Rectal smooth muscle tissue (tissue), 1 donor: ENCODE measurements around the gene GRK1.
"Not testable (repeated sequence)": the region's sequence is repeated elsewhere in the genome, so short reads cannot be mapped to it uniquely, and the experiment has no call there.

Experiments used
- H3K27ac ChIP-seq: one replicate; pipeline ENCODE4 v1.7.0; 2013; ENCODE audit warnings: low read depth, low read length, inconsistent platforms
- H3K27me3 ChIP-seq: one replicate; pipeline ENCODE4 v1.7.0; 2013; ENCODE audit warnings: low read length; ENCODE audit not compliant: control insufficient read depth, insufficient read depth
- H3K36me3 ChIP-seq: one replicate; pipeline ENCODE4 v1.7.0; 2013; ENCODE audit warnings: low read length; ENCODE audit not compliant: control insufficient read depth, insufficient read depth
- H3K4me1 ChIP-seq: one replicate; pipeline ENCODE4 v1.7.0; 2013; ENCODE audit warnings: low read length; ENCODE audit not compliant: control insufficient read depth, insufficient read depth
- H3K4me3 ChIP-seq: one replicate; pipeline ENCODE4 v1.7.0; 2013; ENCODE audit warnings: low read length
- H3K9ac ChIP-seq: one replicate; pipeline ENCODE4 v1.7.0; 2013; ENCODE audit warnings: low read length

GRK1 gene

DNA sequence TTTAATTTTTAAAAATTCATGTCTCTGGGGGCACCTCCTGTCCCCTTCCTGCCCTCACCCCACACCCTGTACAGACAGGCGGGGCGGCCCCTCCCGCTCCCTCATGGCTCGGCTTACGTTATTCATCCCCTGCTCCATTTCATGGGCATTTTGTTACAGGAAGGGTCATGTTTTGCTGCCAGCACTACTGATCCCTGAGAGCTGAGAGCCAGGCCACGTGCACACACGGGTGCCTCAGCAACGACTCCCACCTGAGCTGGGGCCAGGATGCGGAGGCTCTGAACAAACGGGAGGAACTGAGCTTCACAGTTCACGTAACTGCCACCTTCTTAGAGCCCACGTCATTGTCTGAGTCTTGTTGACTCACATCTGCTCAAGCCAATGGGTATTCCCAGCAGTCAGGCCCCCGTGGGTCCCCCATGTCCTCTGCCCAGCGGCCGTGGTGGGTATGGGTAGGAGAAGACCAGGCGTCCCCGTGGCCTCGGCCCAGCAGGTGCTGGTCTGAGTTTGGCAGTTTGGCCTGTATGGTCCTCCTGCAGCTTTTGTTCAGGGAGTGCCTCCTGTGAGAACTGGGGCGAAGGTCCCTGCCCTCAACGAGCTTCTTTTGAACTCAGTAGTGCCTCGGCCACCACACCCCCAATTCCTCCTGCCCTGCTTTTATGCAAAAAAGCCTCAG lies 75.6 kb downstream of the GRK1 start:
- H3K36me3 ChIP-seq = no peaks in the 10 kb centered on the region
- no peak overlapping the region for H3K27ac ChIP-seq
- no peaks in the 10 kb centered on the region for H3K4me1 ChIP-seq
- H3K4me3 ChIP-seq = no peak overlapping the region
- H3K27me3 ChIP-seq = peaks cover 3% of the 10 kb centered on the region
- H3K9ac ChIP-seq = no peak overlapping the region

DNA sequence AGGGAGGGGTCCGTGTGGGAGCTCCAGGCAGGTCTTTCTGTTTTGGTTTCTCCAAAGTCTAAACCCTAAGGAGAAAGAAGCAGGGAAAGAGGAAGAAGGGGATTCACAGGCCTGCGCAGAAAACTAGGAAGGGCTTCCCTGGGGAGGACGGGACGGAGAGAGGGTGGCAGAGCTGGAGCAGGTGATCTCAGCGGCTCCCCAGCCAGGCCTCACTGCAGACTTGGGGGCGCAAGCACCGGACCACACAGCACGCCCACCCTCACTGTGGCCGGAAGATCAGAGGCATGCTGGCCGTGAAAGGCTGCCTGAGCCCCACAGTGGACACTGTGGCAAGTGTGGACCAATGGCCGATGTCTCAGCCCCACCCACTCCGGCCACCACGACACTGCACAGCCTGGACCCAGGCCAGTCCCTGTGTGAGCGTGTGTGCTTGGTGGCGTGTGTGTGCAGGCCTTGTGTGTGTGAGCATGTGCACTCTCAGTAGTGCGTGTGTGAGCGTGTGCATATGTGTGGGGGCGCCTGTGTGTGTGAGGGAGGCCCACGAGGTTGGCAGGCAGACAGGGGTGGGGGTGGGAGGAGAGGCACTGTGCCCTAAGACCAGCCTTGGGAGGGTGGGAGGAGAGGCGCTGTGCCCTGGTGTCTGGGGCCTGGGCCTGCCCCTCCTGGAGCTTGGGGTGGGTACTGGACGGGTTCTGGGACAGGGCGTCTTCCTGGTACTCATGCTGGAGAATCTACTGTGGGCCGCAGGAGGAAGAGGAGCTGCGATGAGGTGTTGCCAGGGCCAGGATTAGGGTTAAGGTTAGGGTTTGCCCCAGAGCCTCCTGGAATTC lies 76.6 kb downstream of the GRK1 start:
- Histone ChIP-seq H3K9ac (no peak overlapping the region), H3K4me3 (no peak overlapping the region), H3K27ac (no peak overlapping the region), H3K36me3 (no peaks in the 10 kb centered on the region), H3K27me3 (peaks cover 3% of the 10 kb centered on the region), H3K4me1 (no peaks in the 10 kb centered on the region)

DNA sequence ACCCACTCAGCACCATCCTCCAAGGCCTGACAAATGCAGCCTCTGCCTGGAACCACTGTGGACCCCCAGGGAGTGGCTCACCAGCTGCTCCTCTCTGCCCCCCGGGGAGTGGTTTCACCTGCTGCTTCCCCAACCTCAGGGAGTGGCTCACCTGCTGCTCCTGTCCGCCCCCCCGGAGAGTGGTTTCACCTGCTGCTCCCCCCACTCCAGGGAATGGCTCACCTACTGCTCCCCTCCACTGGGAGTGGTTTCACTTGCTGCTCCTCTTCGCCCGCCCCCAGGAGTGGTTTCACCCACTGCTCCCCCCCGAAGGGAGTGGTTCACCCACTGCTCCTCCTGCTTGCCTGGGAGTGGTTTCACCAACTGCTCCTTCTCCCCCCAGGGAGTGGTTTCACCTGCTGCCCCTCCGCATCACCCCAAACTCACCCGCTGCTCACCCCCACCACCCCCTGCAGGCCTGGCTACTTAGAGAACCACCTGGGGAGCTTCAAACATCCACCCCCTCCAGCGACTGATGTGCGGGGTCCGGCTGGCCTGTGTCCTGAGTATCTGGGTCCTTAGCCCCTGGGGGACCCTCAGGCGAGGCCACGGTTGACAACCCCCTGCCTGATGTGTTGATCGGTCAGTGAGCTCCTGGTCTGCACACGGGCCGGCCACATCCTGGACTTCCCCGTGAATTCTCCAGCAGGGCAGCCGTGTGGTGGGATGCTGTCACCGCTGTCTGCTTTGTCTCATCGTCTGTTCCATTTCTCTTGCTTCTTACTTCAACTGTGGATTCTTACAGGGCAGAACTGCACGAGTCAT lies 77.4 kb downstream of the GRK1 start:
- H3K27me3 ChIP-seq = peaks cover 3% of the 10 kb centered on the region
- H3K4me1 ChIP-seq = no peaks in the 10 kb centered on the region
- no peak overlapping the region for H3K9ac ChIP-seq
- no peaks in the 10 kb centered on the region for H3K36me3 ChIP-seq
- H3K4me3 ChIP-seq = no peak overlapping the region
- H3K27ac ChIP-seq = no peak overlapping the region

DNA sequence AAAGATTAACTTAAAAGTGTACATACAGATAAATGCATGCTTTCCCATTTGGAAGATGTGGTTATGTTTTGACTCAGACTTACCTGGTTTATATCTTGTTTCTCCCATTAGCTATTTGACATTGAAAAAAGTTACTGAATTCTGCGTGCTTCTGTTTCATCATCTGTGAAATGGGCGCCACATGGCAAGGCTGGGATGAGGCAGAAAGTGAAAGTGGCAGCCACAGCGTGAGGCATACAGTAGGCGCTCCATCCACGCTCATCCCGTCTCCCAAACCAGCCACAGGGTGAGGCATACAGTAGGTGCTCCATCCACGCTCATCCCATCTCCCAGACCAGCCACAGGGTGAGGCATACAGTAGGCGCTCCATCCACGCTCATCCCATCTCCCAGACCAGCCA lies 78.0 kb downstream of the GRK1 start:
- Histone ChIP-seq H3K27me3 (peaks cover 3% of the 10 kb centered on the region), H3K36me3 (no peaks in the 10 kb centered on the region), H3K27ac (no peak overlapping the region), H3K4me1 (no peaks in the 10 kb centered on the region), H3K9ac (no peak overlapping the region), H3K4me3 (no peak overlapping the region)

DNA sequence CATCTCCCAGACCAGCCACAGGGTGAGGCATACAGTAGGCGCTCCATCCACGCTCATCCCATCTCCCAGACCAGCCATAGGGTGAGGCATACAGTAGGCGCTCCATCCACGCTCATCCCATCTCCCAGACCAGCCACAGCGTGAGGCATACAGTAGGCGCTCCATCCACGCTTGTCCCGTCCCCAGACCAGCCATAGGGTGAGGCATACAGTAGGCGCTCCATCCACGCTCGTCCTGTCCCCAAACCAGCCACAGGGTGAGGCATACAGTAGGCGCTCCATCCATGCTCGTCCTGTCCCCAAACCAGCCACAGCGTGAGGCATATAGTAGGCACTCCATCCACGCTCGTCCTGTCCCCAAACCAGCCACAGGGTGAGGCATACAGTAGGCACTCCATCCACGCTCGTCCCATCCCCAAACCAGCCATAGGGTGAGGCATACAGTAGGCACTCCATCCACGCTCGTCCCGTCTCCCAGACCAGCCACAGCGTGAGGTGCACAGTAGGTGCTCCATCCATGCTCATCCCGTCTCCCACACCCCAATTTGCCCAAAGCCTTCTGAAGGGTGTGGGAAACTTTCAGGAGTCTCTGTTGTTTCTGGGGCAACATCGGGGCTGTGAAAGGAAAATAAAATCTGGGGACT lies 78.6 kb downstream of the GRK1 start:
- H3K9ac ChIP-seq, H3K27ac ChIP-seq, H3K4me3 ChIP-seq, H3K27me3 ChIP-seq, H3K4me1 ChIP-seq, H3K36me3 ChIP-seq: not testable (repeated sequence)

DNA sequence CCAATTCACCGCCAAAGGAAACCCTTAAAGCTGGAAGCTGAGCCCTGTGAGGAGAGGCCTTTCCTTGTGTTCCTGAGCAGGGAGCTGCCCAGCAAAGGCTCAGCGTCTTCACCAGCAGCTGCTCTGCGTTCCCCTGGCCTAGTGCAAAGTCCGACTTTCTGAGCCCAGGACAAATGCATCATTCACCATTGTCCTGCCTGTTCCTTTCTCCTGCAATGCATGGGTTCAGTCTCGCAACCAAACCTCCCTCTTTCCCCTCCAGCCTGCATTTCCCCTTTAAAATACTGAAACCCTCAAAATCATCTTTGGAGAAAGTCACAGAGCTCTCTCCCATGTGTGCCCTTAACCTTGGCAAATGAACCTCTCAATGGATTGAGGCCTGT lies 79.1 kb downstream of the GRK1 start:
- Histone ChIP-seq H3K4me1 (no peaks in the 10 kb centered on the region), H3K27ac (no peak overlapping the region), H3K4me3 (no peak overlapping the region), H3K27me3 (peaks cover 3% of the 10 kb centered on the region), H3K9ac (no peak overlapping the region), H3K36me3 (no peaks in the 10 kb centered on the region)

DNA sequence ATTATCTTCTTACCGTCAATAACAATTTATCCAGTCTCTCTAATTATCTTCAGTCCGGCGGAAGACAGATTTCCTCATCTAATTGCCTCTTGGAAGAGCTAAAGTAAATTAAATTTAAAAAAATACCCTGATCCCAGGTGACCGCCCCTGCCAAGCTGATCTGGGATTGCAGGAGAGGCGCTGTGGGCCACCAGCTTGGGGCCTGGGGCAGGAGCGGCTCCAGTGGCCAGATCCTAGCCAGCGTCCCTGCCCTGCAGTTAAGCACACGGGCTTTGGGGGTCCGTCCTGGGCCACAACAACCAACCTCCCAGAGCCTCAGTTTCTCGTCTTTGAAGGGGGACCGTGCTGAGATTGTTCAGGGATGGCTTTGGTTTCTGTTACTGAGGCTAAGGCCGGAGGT lies 79.7 kb downstream of the GRK1 start:
- Histone ChIP-seq H3K27ac (no peak overlapping the region), H3K27me3 (peaks cover 3% of the 10 kb centered on the region), H3K36me3 (no peaks in the 10 kb centered on the region), H3K9ac (no peak overlapping the region), H3K4me1 (no peaks in the 10 kb centered on the region), H3K4me3 (no peak overlapping the region)

DNA sequence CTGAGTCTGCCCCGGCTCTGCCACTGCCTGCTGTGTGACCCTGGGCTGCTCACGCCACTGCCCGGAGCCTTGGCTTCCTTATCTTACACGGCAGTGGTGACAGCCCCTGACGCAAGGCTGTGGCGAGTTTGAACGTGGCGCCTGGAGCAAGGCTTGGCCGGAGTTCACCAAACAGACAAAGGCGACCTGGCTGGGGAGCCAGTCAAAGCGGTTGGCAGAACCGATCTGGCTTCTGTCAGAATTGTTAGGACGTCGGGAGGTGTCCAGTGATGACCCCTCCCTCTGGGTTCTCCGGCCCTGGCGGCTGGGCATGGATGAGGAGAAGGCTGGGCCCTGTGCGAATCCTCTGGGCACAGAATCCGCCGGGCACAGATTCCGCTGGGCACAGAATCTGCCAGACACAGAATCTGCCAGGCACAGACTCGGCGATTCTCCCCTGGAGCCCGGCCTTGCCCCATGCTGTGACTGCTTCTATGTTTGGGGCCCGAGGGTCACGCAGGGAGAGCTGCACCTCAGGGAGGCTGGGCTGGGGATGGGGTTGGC lies 80.3 kb downstream of the GRK1 start:
- H3K4me3 ChIP-seq = no peak overlapping the region
- peaks cover 3% of the 10 kb centered on the region for H3K27me3 ChIP-seq
- H3K36me3 ChIP-seq = no peaks in the 10 kb centered on the region
- H3K4me1 ChIP-seq = no peaks in the 10 kb centered on the region
- no peak overlapping the region for H3K9ac ChIP-seq
- no peak overlapping the region for H3K27ac ChIP-seq

DNA sequence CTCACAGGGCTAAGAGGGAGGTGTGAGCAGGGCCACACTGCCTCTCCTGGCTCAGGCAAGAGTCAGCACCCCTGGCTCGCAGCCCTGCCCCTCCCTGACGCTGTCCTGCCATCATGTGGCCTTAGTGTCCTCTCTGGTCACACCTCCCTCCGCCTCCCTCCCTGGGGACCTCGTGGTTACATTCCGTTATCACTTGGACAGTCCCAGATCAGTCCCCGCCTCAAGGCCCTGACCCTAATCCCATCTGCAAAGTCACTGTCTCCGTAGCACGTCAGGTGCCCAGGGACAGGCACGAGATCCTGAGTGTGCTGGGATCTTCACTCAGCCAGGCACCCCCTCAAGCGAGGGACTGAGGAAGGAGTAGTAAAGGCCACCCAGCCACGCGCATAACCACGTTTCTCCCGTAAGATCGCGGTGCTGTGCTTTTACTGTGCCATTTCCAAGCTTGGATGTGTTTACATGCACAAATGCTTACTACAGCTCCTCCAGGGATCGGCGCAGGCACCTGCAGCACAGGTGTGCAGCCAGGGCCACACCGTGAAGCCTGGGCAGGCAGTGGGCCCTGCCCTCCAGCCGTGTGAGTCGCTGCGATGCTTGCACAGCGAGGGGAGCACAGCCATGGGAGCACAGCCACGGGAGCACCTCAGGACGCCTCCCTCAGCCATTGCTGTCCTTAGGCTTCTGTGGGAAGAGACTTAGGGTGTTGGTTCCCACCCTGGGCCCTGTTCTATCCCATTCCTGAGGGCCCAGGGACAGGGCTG lies 81.3 kb downstream of the GRK1 start:
- no peak overlapping the region for H3K27ac ChIP-seq
- no peak overlapping the region for H3K9ac ChIP-seq
- no peaks in the 10 kb centered on the region for H3K27me3 ChIP-seq
- no peaks in the 10 kb centered on the region for H3K36me3 ChIP-seq
- no peak overlapping the region for H3K4me3 ChIP-seq
- no peaks in the 10 kb centered on the region for H3K4me1 ChIP-seq

DNA sequence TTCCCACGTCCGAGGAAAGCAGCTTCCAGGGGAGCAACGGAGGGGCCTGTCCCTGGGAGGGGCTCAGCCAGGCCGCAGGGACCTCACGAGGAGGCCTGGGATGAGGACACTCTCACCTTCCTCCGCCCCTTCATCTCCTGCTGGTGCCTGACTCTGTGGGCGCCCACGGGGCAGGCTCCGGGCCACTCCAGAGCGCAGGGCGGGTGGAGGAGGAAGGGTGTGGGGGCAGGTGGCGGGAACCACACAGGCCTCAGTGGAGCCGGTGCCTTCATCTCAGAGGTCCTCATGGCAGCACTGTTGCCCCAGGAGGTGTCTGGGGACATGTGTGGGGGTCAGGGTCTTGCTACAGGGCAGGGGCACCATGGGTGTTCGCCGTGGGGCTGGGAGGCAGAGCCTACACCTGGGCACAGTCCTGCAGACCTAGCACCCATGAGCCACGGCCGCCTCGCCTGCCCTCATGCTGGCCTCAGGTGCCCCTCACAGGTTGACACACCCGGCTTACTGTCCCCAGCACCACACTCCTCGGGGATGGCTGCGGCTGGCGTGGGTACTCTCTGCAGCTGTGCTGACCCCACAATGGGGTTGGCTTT lies 81.9 kb downstream of the GRK1 start:
- Histone ChIP-seq H3K27ac (no peak overlapping the region), H3K27me3 (no peaks in the 10 kb centered on the region), H3K9ac (no peak overlapping the region), H3K4me1 (no peaks in the 10 kb centered on the region), H3K36me3 (no peaks in the 10 kb centered on the region), H3K4me3 (no peak overlapping the region)

DNA sequence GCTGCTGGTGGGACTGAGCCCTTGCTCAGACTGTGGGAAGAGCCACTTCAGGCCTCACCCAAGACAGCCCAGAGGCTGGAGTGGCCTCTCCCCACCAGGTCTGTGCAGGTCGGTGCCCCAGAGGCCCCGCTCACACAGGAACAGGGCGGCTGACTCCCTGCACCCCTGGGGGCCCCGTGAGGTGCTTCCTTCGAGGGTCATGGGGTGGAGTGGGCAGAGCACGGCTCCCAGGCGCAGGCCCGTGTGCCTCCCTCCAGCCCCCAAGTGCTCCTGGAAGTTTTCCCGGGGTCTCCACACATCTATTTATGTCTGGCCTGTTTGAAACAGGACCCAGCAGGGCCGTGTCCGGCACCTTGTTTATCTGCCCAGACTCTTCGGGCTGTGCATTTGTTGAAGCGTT lies 82.5 kb downstream of the GRK1 start:
- Histone ChIP-seq H3K9ac (no peak overlapping the region), H3K4me1 (no peaks in the 10 kb centered on the region), H3K4me3 (no peak overlapping the region), H3K27ac (no peak overlapping the region), H3K36me3 (no peaks in the 10 kb centered on the region), H3K27me3 (no peaks in the 10 kb centered on the region)
